IMR-90 (cell line): ENCODE results near the gene JPH4. TPM values are rescaled to one million over a fixed set of nuclear protein-coding genes. Genes with fewer than 3 reads are reported as not detected.
A peak's percentile ranks its signal among the peaks of the same experiment; 100 is the strongest.

Experiments
- ATAC-seq: fragments of 200-7000 bp; cut with Tn5 transposase; 2 replicates; pipeline ENCODE4 v1.9.1; 2020; ENCODE audit warnings: low read depth, mild to moderate bottlenecking, moderate library complexity
- BruUV-seq: library from RNA; stranded (reverse); fragments of 400-500 nt; replicated peaks from 2 replicates; lab custom pipeline; 2021; lab: Mats Ljungman, UMichigan
- CTCF ChIA-PET: fragments of 300-600 bp; formaldehyde crosslinking; extraction: SDS; loops from one replicate; lab custom pipeline; 2021; ENCODE audit warnings: antibody characterized with exemption; lab: Yijun Ruan, JAX
- POLR2A ChIA-PET: fragments of 300-600 bp; sonication (Branson Sonifier 250); formaldehyde crosslinking; loops from one replicate; lab custom pipeline; 2022; ENCODE audit warnings: antibody characterized with exemption; ENCODE audit not compliant: unreplicated experiment; lab: Charles Lee
- DNase-seq: peaks from one replicate; pipeline ENCODE4 v3.0.0; 2013
- H2AFZ ChIP-seq: replicated peaks from 2 replicates; pipeline ENCODE3; 2013; ENCODE audit warnings: low read length, mild to moderate bottlenecking; ENCODE audit not compliant: poor library complexity
- H2AK5ac ChIP-seq: 2 replicates; pipeline ENCODE4 v1.6.1; 2013; ENCODE audit warnings: low read depth, low read length, inconsistent platforms
- H2AK9ac ChIP-seq: replicated peaks from 2 replicates; pipeline ENCODE3; 2013; ENCODE audit warnings: mild to moderate bottlenecking, low read depth, low read length, moderate library complexity; ENCODE audit not compliant: poor library complexity
- H2BK120ac ChIP-seq: 2 replicates; pipeline ENCODE4 v1.6.1; 2013; ENCODE audit warnings: low read depth, low read length, inconsistent platforms
- H2BK15ac ChIP-seq: 3 replicates; pipeline ENCODE4 v1.6.1; 2013; ENCODE audit warnings: low read depth, low read length, inconsistent platforms
- H2BK20ac ChIP-seq: 2 replicates; pipeline ENCODE4 v1.6.1; 2013; ENCODE audit warnings: low read depth, mild to moderate bottlenecking, inconsistent platforms, low read length, moderate library complexity
- H2BK5ac ChIP-seq: 2 replicates; pipeline ENCODE4 v1.6.1; 2013; ENCODE audit warnings: mild to moderate bottlenecking, low read depth, low read length, inconsistent platforms; ENCODE audit not compliant: poor library complexity, severe bottlenecking
- H3K14ac ChIP-seq: replicated peaks from 2 replicates; pipeline ENCODE4 v1.6.1; 2013; ENCODE audit warnings: low read depth, low read length, inconsistent platforms
- H3K18ac ChIP-seq: 2 replicates; pipeline ENCODE4 v1.6.1; 2013; ENCODE audit warnings: low read depth, low read length, control low read depth
- H3K23ac ChIP-seq: 2 replicates; pipeline ENCODE4 v1.6.1; 2013; ENCODE audit warnings: low read depth, low read length, inconsistent platforms
- H3K27ac ChIP-seq: 2 replicates; pipeline ENCODE4 v1.5.1; 2013; ENCODE audit warnings: mild to moderate bottlenecking, control low read depth, low read length; ENCODE audit not compliant: insufficient read depth
- H3K27me3 ChIP-seq: 2 replicates; pipeline ENCODE4 v1.6.1; 2013; ENCODE audit warnings: low read length; ENCODE audit not compliant: control insufficient read depth, insufficient read depth
- H3K36me3 ChIP-seq: 2 replicates; pipeline ENCODE4 v1.6.1; 2013; ENCODE audit warnings: low read length, mixed read lengths; ENCODE audit not compliant: control insufficient read depth, insufficient read depth
- H3K4ac ChIP-seq: 2 replicates; pipeline ENCODE4 v1.6.1; 2013; ENCODE audit warnings: low read depth, low read length, inconsistent platforms
- H3K4me1 ChIP-seq: 2 replicates; pipeline ENCODE4 v1.6.1; 2013; ENCODE audit warnings: low read length, mixed read lengths; ENCODE audit not compliant: control insufficient read depth, insufficient read depth
- H3K4me2 ChIP-seq: 2 replicates; pipeline ENCODE4 v1.6.1; 2013; ENCODE audit warnings: low read depth, mild to moderate bottlenecking, control low read depth, low read length, moderate library complexity
- H3K4me3 ChIP-seq: 2 replicates; pipeline ENCODE4 v1.5.1; 2013; ENCODE audit warnings: low read depth, mild to moderate bottlenecking, control low read depth, low read length, moderate library complexity; ENCODE audit not compliant: insufficient read depth
- H3K56ac ChIP-seq: 2 replicates; pipeline ENCODE4 v1.6.1; 2013; ENCODE audit warnings: low read length, inconsistent platforms; ENCODE audit not compliant: insufficient read depth; ENCODE audit errors: extremely low read depth
- H3K79me1 ChIP-seq, 2 experiments: 2 replicates each; pipeline ENCODE4 v1.6.1; 2013; ENCODE audit warnings: low read length in 2 of 2, inconsistent platforms in 1 of 2, low read depth in 1 of 2
- H3K9ac ChIP-seq: 2 replicates; pipeline ENCODE4 v1.6.1; 2013; ENCODE audit warnings: low read depth, low read length, control low read depth
- H3K9me1 ChIP-seq: 2 replicates; pipeline ENCODE4 v1.6.1; 2013; ENCODE audit warnings: low read length, inconsistent platforms; ENCODE audit not compliant: insufficient read depth
- H3K9me3 ChIP-seq: 2 replicates; pipeline ENCODE4 v1.6.1; 2013; ENCODE audit warnings: low read length; ENCODE audit not compliant: control insufficient read depth, insufficient read depth
- H4K20me1 ChIP-seq: 2 replicates; pipeline ENCODE4 v1.6.1; 2013; ENCODE audit warnings: low read length, inconsistent platforms; ENCODE audit not compliant: insufficient read depth
- H4K5ac ChIP-seq: 2 replicates; pipeline ENCODE4 v1.6.1; 2013; ENCODE audit warnings: mild to moderate bottlenecking, low read depth, low read length, control low read depth
- H4K8ac ChIP-seq, 2 experiments: 2 replicates each; pipeline ENCODE4 v1.6.1; 2013; ENCODE audit warnings: low read depth in 2 of 2, low read length in 2 of 2, control low read depth in 1 of 2, inconsistent platforms in 1 of 2
- H4K91ac ChIP-seq: 2 replicates; pipeline ENCODE4 v1.6.1; 2013; ENCODE audit warnings: low read depth, low read length, inconsistent platforms; ENCODE audit not compliant: insufficient read depth
- RCOR1 ChIP-seq: IDR thresholded peaks from 2 replicates; pipeline ENCODE4 v1.6.1; 2012; ENCODE audit warnings: mild to moderate bottlenecking, low read length, improper control_type of control experiment; ENCODE audit not compliant: insufficient replicate concordance
- WGBS, 2 experiments: methylation state at CpG; one replicate each; pipeline versions ENCODE4 v1.1.5 to v1.1.7; 2013; ENCODE audit warnings: missing lambda C conversion rate in 2 of 2; ENCODE audit not compliant: insufficient read length in 1 of 2; ENCODE audit errors: extremely low coverage in 2 of 2; 5-methylcytosine and 5-hydroxymethylcytosine counted together
- dilution Hi-C: fragments of 300-500 bp; cut with HindIII; formaldehyde crosslinking; loops from one replicate; pipeline ENCODE4 v1.14.3; 2018; ENCODE audit warnings: low sequenced_read_pairs; ENCODE audit not compliant: unreplicated experiment
- in situ Hi-C: fragments of 300-500 bp; cut with MboI; formaldehyde crosslinking; loops from 3 replicates; pipeline ENCODE4 v1.14.3; 2019; ENCODE audit warnings: low sequenced_read_pairs, inconsistent platforms, mixed read lengths
- intact Hi-C: fragments of 100-400 bp; cut with micrococcal nuclease; formaldehyde crosslinking; loops from 2 replicates; pipeline ENCODE4 v1.10.0; 2022
- polyA plus RNA-seq, 3 experiments: library from polyadenylated mRNA; depleted of rRNA; stranded (reverse); fragments of >200 nt; gene quantifications; 2 replicates each; pipeline ENCODE4 v1.2.3, GENCODE V29; 2012; ENCODE audit warnings: low replicate concordance in 1 of 3
- total RNA-seq: library from RNA; depleted of rRNA; stranded (reverse); fragments of >200 nt; gene quantifications from 2 replicates; pipeline ENCODE4 v1.2.3, GENCODE V29; 2012

Gene JPH4
- total and polyA plus RNA-seq, 2 of the 4 experiments (the other 2 are of a cell fraction), result not detected

- Histone ChIP-seq H4K20me1 (no peaks in the 10 kb centered on the region), H3K4me2 (no peak overlapping the region), H3K18ac (no peak overlapping the region), H3K56ac (no peak overlapping the region), H3K9me3 (no peaks in the 10 kb centered on the region), H4K91ac (no peak overlapping the region), H3K9ac (no peak overlapping the region), H3K27me3 (peaks cover 4% of the 10 kb centered on the region; the same call in 1 of the 2 replicates), H2AK9ac (no peak overlapping the region), H3K4ac (no peak overlapping the region), H3K36me3 (peaks cover 7% of the 10 kb centered on the region), H2BK20ac (no peak overlapping the region), H3K4me3 (no peak overlapping the region), H3K23ac (no peak overlapping the region), H2BK5ac (no peak overlapping the region), H4K5ac (no peak overlapping the region), H2AK5ac (no peak overlapping the region), H3K27ac (no peak overlapping the region), H2AFZ (peak overlapping the region; percentile 11), H3K14ac (no peak overlapping the region), H2BK15ac (no peak overlapping the region), H3K9me1 (peaks cover 10% of the 10 kb centered on the region; the same call in 1 of the 2 replicates), H3K4me1 (peaks cover 2% of the 10 kb centered on the region; the same call in 1 of the 2 replicates), H2BK120ac (no peak overlapping the region), H4K8ac (no peak overlapping the region), H3K79me1 (no peaks in the 10 kb centered on the region; a peak in 1 of 4 replicates)
- dilution Hi-C loops (no loop called here), in situ Hi-C loops (no loop called here), intact Hi-C loops (no loop called here)
- DNase-seq, result no peak
- ChIA-PET CTCF (no interaction called here), POLR2A (no interaction called here)
- no TSS peak for BruUV-seq
- ATAC-seq, result no peak
- 92% methylated on average over 8 of the region's 13 CpGs; no CpG with 5 or more reads in 1 of the 2 experiments for WGBS, 2 experiments
- no peak for TF ChIP-seq RCOR1
Measured at GRCh38 chr14:23564181-23564812, 14.3 kb downstream of the JPH4 start.
